H1 (cell line): ENCODE data around the gene MAP3K1. TPM values are rescaled to one million over a fixed set of nuclear protein-coding genes. Genes with fewer than 3 reads are reported as not detected.

Experiments
- CTCF ChIA-PET: fragments of 300-600 bp; sonication (Branson Sonifier 250); formaldehyde crosslinking; loops from one replicate; lab custom pipeline; 2021; ENCODE audit not compliant: partially characterized antibody; lab: Charles Lee
- POLR2A ChIA-PET: fragments of 300-600 bp; sonication (Branson Sonifier 250); formaldehyde crosslinking; loops from one replicate; lab custom pipeline; 2021; ENCODE audit warnings: inconsistent platforms; ENCODE audit not compliant: partially characterized antibody; lab: Charles Lee
- DNase-seq, 2 experiments: peaks; one replicate each; pipeline versions ENCODE4 v3.0.0 to v3.0.0-alpha.2; 2010 to 2022; ENCODE audit warnings: low spot score in 2 of 2, low read depth in 1 of 2, mixed read lengths in 1 of 2
- FAIRE-seq: peaks from 2 replicates; lab custom pipeline; 2011; peaks lifted over from hg19 to GRCh38; lab: Jason Lieb, UNC
- H2AFZ ChIP-seq: 2 replicates; pipeline ENCODE4 v1.8.1; 2012; ENCODE audit warnings: low read length, inconsistent platforms
- H2AK5ac ChIP-seq: 2 replicates; pipeline ENCODE4 v1.6.1; 2013; ENCODE audit warnings: low read depth, low read length
- H2BK120ac ChIP-seq: replicated peaks from 2 replicates; pipeline ENCODE3; 2013; ENCODE audit warnings: low read depth, low read length, inconsistent platforms
- H2BK12ac ChIP-seq: 2 replicates; pipeline ENCODE4 v1.6.1; 2013; ENCODE audit warnings: low read depth, low read length
- H2BK15ac ChIP-seq: 2 replicates; pipeline ENCODE4 v1.6.1; 2013; ENCODE audit warnings: low read length
- H2BK20ac ChIP-seq: 2 replicates; pipeline ENCODE4 v1.6.1; 2013; ENCODE audit warnings: low read length
- H2BK5ac ChIP-seq: 2 replicates; pipeline ENCODE4 v1.6.1; 2013; ENCODE audit warnings: low read depth, low read length
- H3K14ac ChIP-seq: 2 replicates; pipeline ENCODE4 v1.6.1; 2013; ENCODE audit warnings: inconsistent platforms; ENCODE audit not compliant: insufficient read length
- H3K18ac ChIP-seq: 2 replicates; pipeline ENCODE4 v1.6.1; 2013; ENCODE audit warnings: low read length; ENCODE audit errors: extremely low read depth
- H3K23ac ChIP-seq: 2 replicates; pipeline ENCODE4 v1.6.1; 2013; ENCODE audit warnings: inconsistent platforms; ENCODE audit not compliant: insufficient read length
- H3K23me2 ChIP-seq: 2 replicates; pipeline ENCODE4 v1.6.1; 2013; ENCODE audit warnings: low read depth, low read length
- H3K27ac ChIP-seq: 2 replicates; pipeline ENCODE4 v1.6.1; 2011; ENCODE audit warnings: low read depth, low read length, inconsistent platforms
- H3K27me3 ChIP-seq, 4 experiments: replicated peaks in 1 of 4; 1 replicate in 1 of 4; 2 replicates in 3 of 4; pipeline versions ENCODE4 v1.6.1 to v1.8.1; 2011 to 2013; ENCODE audit warnings: low read length in 3 of 4, mild to moderate bottlenecking in 3 of 4, inconsistent platforms in 2 of 4, mixed read lengths in 2 of 4, moderate library complexity in 1 of 4; ENCODE audit not compliant: control insufficient read depth in 3 of 4, insufficient read depth in 3 of 4; ENCODE audit errors: extremely low read depth in 1 of 4
- H3K36me3 ChIP-seq, 4 experiments: 2 replicates each; pipeline versions ENCODE4 v1.6.1 to v1.8.1; 2011 to 2013; ENCODE audit warnings: mild to moderate bottlenecking in 4 of 4, low read length in 3 of 4, moderate library complexity in 2 of 4, control low read depth in 1 of 4, inconsistent platforms in 1 of 4; ENCODE audit not compliant: insufficient read depth in 4 of 4, control insufficient read depth in 2 of 4
- H3K4ac ChIP-seq: replicated peaks from 2 replicates; pipeline ENCODE3; 2013; ENCODE audit warnings: low read length, low read depth, mixed read lengths, inconsistent platforms; ENCODE audit not compliant: insufficient read length
- H3K4me1 ChIP-seq, 4 experiments: replicated peaks in 1 of 4; 1 replicate in 1 of 4; 2 replicates in 3 of 4; pipeline versions ENCODE4 v1.6.1 to v1.8.1; 2011 to 2013; ENCODE audit warnings: low read length in 3 of 4, inconsistent platforms in 2 of 4, mixed read lengths in 1 of 4; ENCODE audit not compliant: insufficient read depth in 4 of 4, control insufficient read depth in 3 of 4
- H3K4me2 ChIP-seq, 2 experiments: 2 replicates each; pipeline versions ENCODE4 v1.6.1 to v1.8.1; 2011 to 2013; ENCODE audit warnings: low read depth in 2 of 2, low read length in 2 of 2, control low read depth in 1 of 2, inconsistent platforms in 1 of 2, mild to moderate bottlenecking in 1 of 2; ENCODE audit not compliant: insufficient read depth in 1 of 2
- H3K4me3 ChIP-seq, 4 experiments: fragments of 200-600, 300-600 bp in 1 of 4; sonication (generic), shearing (Covaris generic), sonication (Bioruptor Twin) in 1 of 4; 2 replicates each; pipeline versions ENCODE4 v1.5.1 to v1.8.1; 2011 to 2016; ENCODE audit warnings: low read length in 4 of 4, low read depth in 3 of 4, control low read depth in 2 of 4, inconsistent platforms in 2 of 4, mild to moderate bottlenecking in 2 of 4, mixed read lengths in 1 of 4, moderate library complexity in 1 of 4; ENCODE audit not compliant: insufficient read depth in 2 of 4; ENCODE audit errors: extremely low read depth in 1 of 4
- H3K56ac ChIP-seq: replicated peaks from 2 replicates; pipeline ENCODE3; 2013; ENCODE audit warnings: low read depth, mild to moderate bottlenecking, mixed read lengths, low read length, inconsistent platforms; ENCODE audit not compliant: insufficient read length
- H3K79me1 ChIP-seq: 2 replicates; pipeline ENCODE4 v1.6.1; 2013; ENCODE audit warnings: low read depth, low read length, control low read depth
- H3K79me2 ChIP-seq, 2 experiments: 2 replicates each; pipeline versions ENCODE4 v1.6.1 to v1.8.1; 2012 to 2013; ENCODE audit warnings: low read length in 2 of 2, mild to moderate bottlenecking in 2 of 2, inconsistent platforms in 1 of 2; ENCODE audit not compliant: insufficient read depth in 2 of 2, control insufficient read depth in 1 of 2
- H3K9ac ChIP-seq, 4 experiments: replicated peaks in 1 of 4; 1 replicate in 1 of 4; 2 replicates in 3 of 4; pipeline versions ENCODE4 v1.6.1 to v1.8.1; 2011 to 2013; ENCODE audit warnings: low read depth in 3 of 4, low read length in 3 of 4, control low read depth in 2 of 4, mild to moderate bottlenecking in 2 of 4, moderate library complexity in 2 of 4, inconsistent platforms in 1 of 4; ENCODE audit errors: extremely low read depth in 1 of 4
- H3K9me3 ChIP-seq, 2 experiments: 2 replicates each; pipeline versions ENCODE4 v1.6.1 to v1.8.1; 2012 to 2013; ENCODE audit warnings: mild to moderate bottlenecking in 2 of 2, moderate library complexity in 2 of 2, control low read depth in 1 of 2, inconsistent platforms in 1 of 2, low read depth in 1 of 2, low read length in 1 of 2, mixed read lengths in 1 of 2; ENCODE audit not compliant: insufficient read depth in 2 of 2
- H4K20me1 ChIP-seq, 2 experiments: replicated peaks in 1 of 2; 2 replicates each; pipeline versions ENCODE3 to v1.8.1; 2011 to 2013; ENCODE audit warnings: inconsistent platforms in 2 of 2, low read length in 2 of 2, mild to moderate bottlenecking in 1 of 2; ENCODE audit not compliant: insufficient read depth in 2 of 2, control insufficient read depth in 1 of 2
- H4K5ac ChIP-seq: 2 replicates; pipeline ENCODE4 v1.6.1; 2013; ENCODE audit warnings: low read length, low read depth, mixed read lengths, inconsistent platforms; ENCODE audit not compliant: insufficient read length
- H4K8ac ChIP-seq: 2 replicates; pipeline ENCODE4 v1.8.0; 2013; ENCODE audit warnings: mild to moderate bottlenecking, moderate library complexity, low read length, inconsistent platforms; ENCODE audit not compliant: insufficient read depth; ENCODE audit errors: extremely low read depth
- H4K91ac ChIP-seq: replicated peaks from 2 replicates; pipeline ENCODE3; 2013; ENCODE audit warnings: low read length, mixed read lengths, inconsistent platforms; ENCODE audit not compliant: insufficient read length
- WGBS, 2 experiments: shearing (Covaris generic) in 1 of 2; methylation state at CpG; one replicate each; pipeline versions ENCODE4 v1.1.6 to v1.1.7; 2013 to 2015; ENCODE audit warnings: low lambda C conversion rate in 2 of 2, mixed read lengths in 2 of 2, inconsistent platforms in 1 of 2, low coverage in 1 of 2, missing lambda C conversion rate in 1 of 2; ENCODE audit not compliant: insufficient replicate concordance in 2 of 2, insufficient coverage in 1 of 2, insufficient read length in 1 of 2; ENCODE audit errors: extremely low coverage in 1 of 2, missing lambda C conversion rate in 1 of 2; 5-methylcytosine and 5-hydroxymethylcytosine counted together
- polyA plus RNA-seq, 7 experiments: library from polyadenylated mRNA; depleted of rRNA in 3 of 7; stranded (reverse) in 5 of 7; unstranded in 2 of 7; fragments of >200 nt in 5 of 7; fragments of 200-250 nt in 2 of 7; gene quantifications; 1 replicate in 5 of 7; 2 replicates in 1 of 7; 4 replicates in 1 of 7; pipeline versions ENCODE4 v1.2.1 to v1.2.3, GENCODE V29; 2011 to 2013; ENCODE audit warnings: missing spikeins in 2 of 7, mixed read lengths in 2 of 7
- total RNA-seq: library from RNA; stranded (reverse); fragmentation: NEBNext Ultra II Directional; extraction: Animal tissue kit (Norgen Biotek cat#: 25700); gene quantifications from 2 replicates; pipeline ENCODE4 v1.2.1, GENCODE V29; 2021

MAP3K1 gene
- total and polyA plus RNA-seq, 2 of the 8 experiments (the other 6 are each of a cell fraction or from before 2014, with no cell fraction given), result 3.9 to 11.8 TPM

DNA sequence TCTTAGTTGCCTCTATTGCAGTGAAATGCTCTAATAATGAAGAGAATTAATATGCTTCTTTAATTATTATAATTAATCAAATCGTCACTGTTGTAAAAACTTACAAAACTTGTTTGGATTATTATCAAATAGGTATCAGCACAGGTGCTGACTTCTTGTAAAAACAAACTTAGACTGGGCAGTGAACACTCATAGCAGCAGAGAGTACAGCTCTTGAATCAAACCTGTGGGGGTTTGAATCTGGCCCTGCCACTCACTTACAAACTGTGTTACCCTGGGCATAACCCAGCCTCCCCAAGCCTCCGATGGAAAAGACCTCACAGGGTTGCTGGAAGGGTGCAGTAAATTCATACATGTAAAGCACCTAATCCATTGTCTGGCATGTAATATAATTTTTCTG lies 35.1 kb downstream of the MAP3K1 start:
- Histone ChIP-seq H3K23me2 (no peaks in the 10 kb centered on the region), H2BK20ac (no peak overlapping the region), H4K91ac (no peak overlapping the region), H4K8ac (no peak overlapping the region), H3K27ac (no peak overlapping the region), H3K56ac (no peak overlapping the region), H2BK120ac (no peak overlapping the region), H4K5ac (no peak overlapping the region), H3K79me2 (peaks cover 0 to 70% of the 10 kb centered on the region in 2 experiments; a peak in 2 of 4 replicates), H3K79me1 (no peaks in the 10 kb centered on the region), H3K4ac (no peak overlapping the region), H3K18ac (no peak overlapping the region), H3K4me3 (no peak overlapping the region), H3K4me1 (peaks cover 0 to 6% (median 1%) of the 10 kb centered on the region in 4 experiments; a peak in 1 of 7 replicates), H2BK5ac (no peak overlapping the region), H2AK5ac (no peak overlapping the region), H3K4me2 (no peak overlapping the region), H3K9ac (no peak overlapping the region), H3K9me3 (no peaks in the 10 kb centered on the region), H2BK15ac (no peak overlapping the region), H4K20me1 (no peaks in the 10 kb centered on the region), H3K14ac (no peak overlapping the region), H3K23ac (no peak overlapping the region), H3K27me3 (no peaks in the 10 kb centered on the region), H2BK12ac (no peak overlapping the region), H2AFZ (no peak overlapping the region), H3K36me3 (no peaks in the 10 kb centered on the region)
- ChIA-PET CTCF (no interaction called here), POLR2A (no interaction called here)
- DNase-seq (no peak), FAIRE-seq (no peak)
- WGBS, 2 experiments, result 89% methylated on average over 2 of the region's 2 CpGs; no CpG with 5 or more reads in 1 of the 2 experiments
